Esophagus (tissue), 2 donors: ENCODE results near the gene OR2T27. TPM values are rescaled to one million over a fixed set of nuclear protein-coding genes. Genes with fewer than 3 reads are reported as not detected.

Experiments
- H3K27ac ChIP-seq, 2 donors: one replicate each; pipeline ENCODE4 v1.5.1; 2013; ENCODE audit warnings: low read depth in 2 of 2, mild to moderate bottlenecking in 2 of 2, inconsistent platforms in 1 of 2, low read length in 1 of 2, moderate library complexity in 1 of 2
- H3K27me3 ChIP-seq, 2 donors: one replicate each; pipeline ENCODE4 v1.6.1; 2013; ENCODE audit warnings: low read length in 2 of 2, control low read depth in 1 of 2, mild to moderate bottlenecking in 1 of 2; ENCODE audit not compliant: insufficient read depth in 2 of 2, control insufficient read depth in 1 of 2
- H3K36me3 ChIP-seq, 2 donors: one replicate each; pipeline ENCODE4 v1.6.1; 2013; ENCODE audit warnings: low read length in 1 of 2; ENCODE audit not compliant: control insufficient read depth in 2 of 2, insufficient read depth in 2 of 2
- H3K4me1 ChIP-seq, 2 donors: one replicate each; pipeline ENCODE4 v1.6.1; 2013; ENCODE audit warnings: low read length in 1 of 2; ENCODE audit not compliant: control insufficient read depth in 2 of 2, insufficient read depth in 2 of 2
- H3K4me3 ChIP-seq, 2 donors: one replicate each; pipeline ENCODE4 v1.5.1; 2013; ENCODE audit warnings: low read length in 2 of 2, mild to moderate bottlenecking in 2 of 2, low read depth in 1 of 2, moderate library complexity in 1 of 2
- H3K9me3 ChIP-seq, 2 donors: one replicate each; pipeline ENCODE4 v1.6.1; 2013; ENCODE audit warnings: mild to moderate bottlenecking in 2 of 2, low read depth in 1 of 2, low read length in 1 of 2, moderate library complexity in 1 of 2; ENCODE audit not compliant: control insufficient read depth in 2 of 2, insufficient read depth in 1 of 2
- WGBS, 2 donors: extraction: QIAGEN DNeasy Blood & Tissue Kit; methylation state at CpG; one replicate each; pipeline ENCODE4 v1.1.7; 2013; 5-methylcytosine and 5-hydroxymethylcytosine counted together
- polyA plus RNA-seq, 2 donors: library from polyadenylated mRNA; stranded (reverse); fragments of 200-250 nt; gene quantifications; one replicate each; pipeline ENCODE4 v1.2.3, GENCODE V29; 2013
- donor health status: healthy with polysubstance abuse.
- donor health status: Bipolar disorder and iron deficiency.

OR2T27 gene
- polyA plus RNA-seq, 2 donors, result not detected

DNA sequence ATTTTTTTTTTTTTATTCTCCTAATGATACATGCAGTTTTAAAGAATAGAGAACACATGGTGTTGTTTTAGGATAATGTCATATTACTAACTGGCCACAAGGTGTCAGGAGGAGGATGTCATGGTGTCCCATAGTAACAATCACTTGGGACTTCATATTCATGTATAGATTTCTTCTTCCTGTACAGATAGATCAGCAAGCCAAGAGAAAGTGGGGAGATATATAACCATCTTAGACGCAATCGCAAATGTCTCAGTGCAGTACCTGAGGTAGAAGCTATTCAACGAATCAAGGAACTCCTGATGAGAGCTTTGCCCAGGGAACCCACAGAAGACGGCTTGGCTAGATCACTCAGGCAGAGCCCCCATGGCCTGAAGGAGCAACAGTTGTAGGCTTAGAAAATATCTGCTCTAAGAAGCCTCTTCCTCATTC is 32.7 kb downstream of the OR2T27 start:
- Histone ChIP-seq H3K27me3 (no peaks in the 10 kb centered on the region), H3K4me1 (no peaks in the 10 kb centered on the region), H3K4me3 (no peak overlapping the region), H3K36me3 (no peaks in the 10 kb centered on the region), H3K9me3 (no peaks in the 10 kb centered on the region), H3K27ac (no peak overlapping the region)
- WGBS, 2 donors, result 67 to 70% methylated on average over 4 of the region's 4 CpGs

DNA sequence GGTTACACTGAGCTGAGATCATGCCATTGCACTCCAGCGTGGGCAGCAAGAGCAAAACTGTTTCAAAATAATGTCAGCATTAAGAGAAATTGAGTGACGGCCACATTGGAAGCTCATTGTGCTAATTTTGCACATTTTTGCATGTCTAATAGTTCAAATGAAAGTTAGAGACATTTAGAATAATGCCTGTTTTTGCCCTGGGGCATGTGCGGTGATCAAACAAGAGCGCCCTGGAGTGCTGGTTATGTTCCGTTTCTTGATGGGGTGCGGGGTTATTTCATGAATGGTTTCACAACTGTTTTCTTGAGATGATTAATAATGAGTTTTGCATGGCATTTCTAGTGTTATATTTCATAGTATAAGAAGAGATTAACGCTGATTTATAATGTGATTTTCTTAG is 33.6 kb downstream of the OR2T27 start:
- Histone ChIP-seq H3K9me3 (no peaks in the 10 kb centered on the region), H3K27ac (no peak overlapping the region), H3K4me3 (no peak overlapping the region), H3K27me3 (no peaks in the 10 kb centered on the region), H3K36me3 (no peaks in the 10 kb centered on the region), H3K4me1 (no peaks in the 10 kb centered on the region)
- 57 to 64% methylated on average over 7 of the region's 7 CpGs for WGBS, 2 donors

DNA sequence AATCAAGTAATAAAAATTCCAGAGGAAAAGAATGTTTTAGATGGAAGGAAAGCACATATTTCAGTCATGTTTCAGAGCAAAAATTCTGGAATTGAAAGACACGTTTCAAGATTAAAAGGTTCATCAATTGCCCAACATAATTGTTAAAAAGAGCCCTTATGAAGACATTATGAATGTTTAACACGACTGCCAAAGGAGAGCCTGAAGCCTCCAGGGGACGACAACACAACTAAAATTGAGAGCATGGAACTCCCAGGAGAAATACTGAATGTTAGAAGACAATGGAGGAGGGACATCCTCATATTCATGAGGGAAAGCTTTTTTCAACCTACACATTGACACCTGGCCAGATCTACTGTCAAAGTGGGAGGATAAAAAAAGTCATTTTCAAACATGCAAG is 36.5 kb downstream of the OR2T27 start:
- Histone ChIP-seq H3K27me3 (no peaks in the 10 kb centered on the region), H3K4me3 (no peak overlapping the region), H3K4me1 (no peaks in the 10 kb centered on the region), H3K36me3 (no peaks in the 10 kb centered on the region), H3K27ac (no peak overlapping the region), H3K9me3 (no peaks in the 10 kb centered on the region)
- 4 to 6% methylated on average over 3 of the region's 3 CpGs for WGBS, 2 donors

DNA sequence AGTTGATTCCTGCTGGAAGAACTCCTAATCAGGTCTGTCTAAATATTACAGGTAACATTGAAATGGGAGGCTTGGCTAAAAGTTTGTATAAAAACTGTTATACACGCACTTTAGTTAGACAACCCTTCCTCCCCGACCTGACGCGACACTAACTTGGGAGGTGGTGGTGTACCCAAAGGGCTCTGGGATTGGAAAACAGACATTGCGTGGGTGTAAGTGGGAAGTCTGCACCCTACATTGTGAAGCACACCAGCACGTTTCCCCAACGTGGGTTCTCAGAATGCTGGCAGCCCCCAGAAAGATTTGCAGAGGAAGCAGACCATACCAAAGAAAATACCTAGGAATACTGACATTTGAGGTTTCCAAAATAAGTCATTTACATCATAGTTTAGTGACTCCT is 37.2 kb downstream of the OR2T27 start:
- no peaks in the 10 kb centered on the region for H3K9me3 ChIP-seq
- H3K4me3 ChIP-seq, result no peak overlapping the region
- no peaks in the 10 kb centered on the region for H3K36me3 ChIP-seq
- no peaks in the 10 kb centered on the region for H3K27me3 ChIP-seq
- no peaks in the 10 kb centered on the region for H3K4me1 ChIP-seq
- no peak overlapping the region for H3K27ac ChIP-seq
- 66 to 75% methylated on average over 7 of the region's 7 CpGs for WGBS, 2 donors

DNA sequence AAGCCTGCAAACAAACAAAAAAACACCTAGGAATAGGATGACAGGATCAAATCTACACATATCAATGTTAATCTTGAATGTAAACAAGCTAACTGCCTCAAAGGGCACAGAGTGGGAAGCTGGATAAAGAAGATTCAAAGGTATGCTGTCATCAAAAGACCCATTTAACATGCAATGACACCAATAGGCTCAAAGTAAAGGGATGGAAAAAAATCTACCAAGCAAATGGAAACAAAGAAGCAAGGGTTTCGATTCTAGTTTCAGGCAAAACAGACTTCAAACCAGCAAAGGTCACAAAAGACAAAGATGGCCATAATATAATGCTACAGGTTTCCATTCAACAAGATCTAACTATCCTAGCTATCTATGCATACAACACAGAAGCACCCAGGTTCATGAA is 41.6 kb downstream of the OR2T27 start:
- Histone ChIP-seq H3K4me3 (no peak overlapping the region), H3K27me3 (no peaks in the 10 kb centered on the region), H3K4me1 (no peaks in the 10 kb centered on the region), H3K9me3 (no peaks in the 10 kb centered on the region), H3K36me3 (no peaks in the 10 kb centered on the region), H3K27ac (no peak overlapping the region)
- 60% methylated on average over 1 of the region's 1 CpG for WGBS, 2 donors

DNA sequence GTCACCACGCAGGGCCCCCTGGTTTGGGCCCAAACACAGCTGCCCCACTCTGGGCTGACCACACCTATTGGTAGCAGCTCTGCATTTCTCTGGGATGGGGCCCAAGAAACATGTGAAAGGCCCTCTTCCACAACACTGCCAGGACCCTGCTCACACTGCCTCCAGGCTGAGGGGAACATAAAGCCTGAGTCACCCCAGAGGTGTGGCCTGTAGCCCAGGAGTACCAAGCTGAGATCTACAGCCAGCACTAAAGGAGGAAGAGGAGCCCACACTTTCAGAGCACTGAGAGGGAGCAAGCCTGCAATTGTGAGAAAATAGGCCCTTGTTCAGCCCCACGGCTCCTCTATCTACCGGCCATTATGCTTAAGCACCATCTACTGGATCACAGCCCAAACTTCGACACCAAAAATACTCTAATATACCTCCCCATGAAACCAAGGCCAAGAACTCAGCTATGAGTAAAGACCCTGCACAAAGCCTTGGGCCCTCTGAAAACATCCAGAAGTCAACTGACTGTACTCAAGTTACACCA is 43.4 kb downstream of the OR2T27 start:
- Histone ChIP-seq H3K27ac (no peak overlapping the region), H3K36me3 (no peaks in the 10 kb centered on the region), H3K9me3 (no peaks in the 10 kb centered on the region), H3K4me3 (no peak overlapping the region), H3K27me3 (no peaks in the 10 kb centered on the region), H3K4me1 (no peaks in the 10 kb centered on the region)
- WGBS, 2 donors, result 81 to 84% methylated on average over 4 of the region's 4 CpGs

DNA sequence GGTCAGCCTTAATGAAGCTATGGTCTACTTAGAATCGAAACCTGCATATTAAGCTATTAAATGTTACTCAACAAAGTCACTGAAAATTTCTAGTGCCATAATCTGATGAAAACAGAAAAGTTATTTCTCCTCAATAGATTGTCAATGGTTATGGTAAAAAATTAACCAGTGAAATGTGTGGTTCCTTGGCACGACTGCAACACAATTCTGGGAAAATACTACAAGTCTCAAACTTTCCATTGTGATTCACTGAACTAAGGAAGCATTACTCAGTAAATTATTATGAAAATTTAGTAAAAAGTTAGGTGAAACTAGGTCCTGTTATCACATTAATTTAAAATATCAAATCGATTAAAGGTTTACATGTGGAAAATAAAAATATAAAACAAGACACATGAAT is 45.0 kb downstream of the OR2T27 start:
- Histone ChIP-seq H3K4me3 (no peak overlapping the region), H3K27ac (no peak overlapping the region), H3K36me3 (no peaks in the 10 kb centered on the region), H3K9me3 (no peaks in the 10 kb centered on the region), H3K4me1 (no peaks in the 10 kb centered on the region), H3K27me3 (no peaks in the 10 kb centered on the region)
- WGBS, 2 donors, result 46% methylated on average over 3 of the region's 3 CpGs

Other genes starting within 250 kb of the OR2T27 start
- not detected for gene OR2T2, start 209.9 kb downstream of the OR2T27 start, polyA plus RNA-seq
- not detected for gene OR2T3, start 182.2 kb downstream of the OR2T27 start, polyA plus RNA-seq
- gene OR2T5, start 166.9 kb downstream of the OR2T27 start, polyA plus RNA-seq, result not detected
- gene OR2G6, start 147.5 kb downstream of the OR2T27 start, polyA plus RNA-seq, result not detected
- gene OR2T29, start 92.8 kb downstream of the OR2T27 start, polyA plus RNA-seq, result not detected
- not detected for gene OR2T34, start 80.8 kb downstream of the OR2T27 start, polyA plus RNA-seq
- not detected for gene OR2T10, start 57.8 kb downstream of the OR2T27 start, polyA plus RNA-seq
- gene OR2T11, start 20.4 kb downstream of the OR2T27 start, polyA plus RNA-seq, result not detected
- not detected for gene OR2T35, start 10.2 kb downstream of the OR2T27 start, polyA plus RNA-seq
- gene OR14I1, start 47.2 kb upstream of the OR2T27 start, polyA plus RNA-seq, result not detected
- gene LYPD8, start 100.2 kb upstream of the OR2T27 start, polyA plus RNA-seq, result not detected
- gene SH3BP5L, start 170.4 kb upstream of the OR2T27 start, polyA plus RNA-seq, result 10 to 100 TPM; 18.2 to 34.3 TPM
- 10 to 100 TPM; 11.6 to 15.8 TPM for gene ZNF672, start 182.7 kb upstream of the OR2T27 start, polyA plus RNA-seq
- 100 to 1,000 TPM in 1 of 2 donors, 10 to 100 TPM in 1; 36.3 to 120 TPM for gene ZNF692, start 203.6 kb upstream of the OR2T27 start, polyA plus RNA-seq